H9 (cell line): ENCODE results near the gene LRP8. TPM values are rescaled to one million over a fixed set of nuclear protein-coding genes. Genes with fewer than 3 reads are reported as not detected.

Source experiments
- DNase-seq: peaks from one replicate; pipeline ENCODE4 v3.0.0-alpha.2; 2017
- H2AFZ ChIP-seq: one replicate; pipeline ENCODE4 v1.6.1; 2013; ENCODE audit warnings: mild to moderate bottlenecking, low read length, control low read depth, moderate library complexity
- H2AK5ac ChIP-seq: 2 replicates; pipeline ENCODE4 v1.6.1; 2013; ENCODE audit warnings: low read length, control low read depth, mixed read lengths; ENCODE audit not compliant: insufficient read length
- H2BK120ac ChIP-seq: one replicate; pipeline ENCODE4 v1.6.1; 2013; ENCODE audit warnings: low read depth, mild to moderate bottlenecking, low read length, control low read depth, inconsistent platforms; ENCODE audit not compliant: poor library complexity, severe bottlenecking
- H2BK12ac ChIP-seq: 2 replicates; pipeline ENCODE4 v1.6.1; 2013; ENCODE audit warnings: low read length, control low read depth, mixed read lengths, low read depth; ENCODE audit not compliant: insufficient read length
- H2BK15ac ChIP-seq: 2 replicates; pipeline ENCODE4 v1.6.1; 2013; ENCODE audit warnings: low read depth, low read length, control low read depth
- H2BK20ac ChIP-seq: one replicate; pipeline ENCODE4 v1.6.1; 2013; ENCODE audit warnings: low read depth, mild to moderate bottlenecking, low read length, control low read depth, inconsistent platforms; ENCODE audit not compliant: poor library complexity, severe bottlenecking
- H2BK5ac ChIP-seq: 2 replicates; pipeline ENCODE4 v1.6.1; 2013; ENCODE audit warnings: low read length, control low read depth, mixed read lengths; ENCODE audit not compliant: insufficient read length
- H3K14ac ChIP-seq: 2 replicates; pipeline ENCODE4 v1.6.1; 2013; ENCODE audit warnings: low read length, control low read depth; ENCODE audit not compliant: insufficient read depth
- H3K18ac ChIP-seq: 2 replicates; pipeline ENCODE4 v1.6.1; 2013; ENCODE audit warnings: low read depth, mild to moderate bottlenecking, mixed read lengths, low read length, control low read depth; ENCODE audit not compliant: insufficient read length
- H3K23ac ChIP-seq: 2 replicates; pipeline ENCODE4 v1.6.1; 2013; ENCODE audit warnings: low read length, control low read depth, mixed read lengths, low read depth; ENCODE audit not compliant: insufficient read length
- H3K23me2 ChIP-seq: 2 replicates; pipeline ENCODE4 v1.6.1; 2013; ENCODE audit warnings: low read depth, mild to moderate bottlenecking, mixed read lengths, low read length, control low read depth; ENCODE audit not compliant: insufficient read length, poor library complexity, severe bottlenecking
- H3K27ac ChIP-seq: 2 replicates; pipeline ENCODE4 v1.5.1; 2013; ENCODE audit warnings: low read length, control low read depth, mixed read lengths, low read depth; ENCODE audit not compliant: insufficient read length
- H3K27me3 ChIP-seq: 2 replicates; pipeline ENCODE4 v1.6.1; 2013; ENCODE audit warnings: low read length, control low read depth, inconsistent platforms; ENCODE audit not compliant: insufficient read depth
- H3K4ac ChIP-seq: 2 replicates; pipeline ENCODE4 v1.6.1; 2013; ENCODE audit warnings: low read depth, mild to moderate bottlenecking, control low read depth, inconsistent platforms, low read length, moderate library complexity
- H3K4me1 ChIP-seq: 2 replicates; pipeline ENCODE4 v1.6.1; 2013; ENCODE audit warnings: low read length, control low read depth, inconsistent platforms; ENCODE audit not compliant: insufficient read depth
- H3K4me2 ChIP-seq: 2 replicates; pipeline ENCODE4 v1.6.1; 2013; ENCODE audit warnings: low read length, control low read depth, mixed read lengths; ENCODE audit not compliant: insufficient read length, insufficient read depth
- H3K56ac ChIP-seq: 2 replicates; pipeline ENCODE4 v1.6.1; 2013; ENCODE audit warnings: low read depth, mild to moderate bottlenecking, mixed read lengths, low read length, control low read depth; ENCODE audit not compliant: insufficient read length
- H3K79me1 ChIP-seq: 2 replicates; pipeline ENCODE4 v1.6.1; 2013; ENCODE audit warnings: low read depth, mild to moderate bottlenecking, moderate library complexity, low read length, control low read depth, inconsistent platforms; ENCODE audit not compliant: insufficient read depth, poor library complexity, severe bottlenecking
- H3K79me2 ChIP-seq: 2 replicates; pipeline ENCODE4 v1.6.1; 2013; ENCODE audit warnings: low read length, control low read depth, inconsistent platforms; ENCODE audit not compliant: insufficient read depth
- H3K9ac ChIP-seq: 2 replicates; pipeline ENCODE4 v1.6.1; 2013; ENCODE audit warnings: low read length, control low read depth, mixed read lengths; ENCODE audit not compliant: insufficient read length; ENCODE audit errors: extremely low read depth
- H3K9me3 ChIP-seq: one replicate; pipeline ENCODE4 v1.6.1; 2013; ENCODE audit warnings: low read depth, low read length, inconsistent platforms; ENCODE audit not compliant: control insufficient read depth
- H3T11ph ChIP-seq: one replicate; pipeline ENCODE4 v1.6.1; 2013; ENCODE audit warnings: mild to moderate bottlenecking, low read length, control low read depth, inconsistent platforms
- H4K20me1 ChIP-seq: one replicate; pipeline ENCODE4 v1.6.1; 2013; ENCODE audit not compliant: control insufficient read depth, insufficient read length, insufficient read depth
- H4K5ac ChIP-seq: 2 replicates; pipeline ENCODE4 v1.6.1; 2013; ENCODE audit warnings: low read depth, mild to moderate bottlenecking, mixed read lengths, low read length, control low read depth; ENCODE audit not compliant: insufficient read length
- H4K8ac ChIP-seq: replicated peaks from 2 replicates; pipeline ENCODE4 v1.6.1; 2013; ENCODE audit warnings: low read length, control low read depth, mixed read lengths, low read depth; ENCODE audit not compliant: insufficient read length
- H4K91ac ChIP-seq: 2 replicates; pipeline ENCODE4 v1.6.1; 2013; ENCODE audit warnings: low read depth, mild to moderate bottlenecking, moderate library complexity, mixed read lengths, low read length, control low read depth; ENCODE audit not compliant: insufficient read length
- H3K27ac Mint-ChIP-seq, 3 experiments: 2 replicates in 2 of 3; 3 replicates in 1 of 3; pipeline ENCODE4 v1.8.0; 2020 to 2021; ENCODE audit warnings: mixed read lengths in 3 of 3, mild to moderate bottlenecking in 1 of 3, moderate library complexity in 1 of 3
- H3K27me3 Mint-ChIP-seq: 2 replicates; pipeline ENCODE4 v1.8.0; 2021; ENCODE audit warnings: low read depth, mild to moderate bottlenecking, moderate library complexity, mixed read lengths
- H3K36me3 Mint-ChIP-seq, 3 experiments: 2 replicates in 2 of 3; 3 replicates in 1 of 3; pipeline ENCODE4 v1.8.0; 2020 to 2021; ENCODE audit warnings: low read depth in 3 of 3, mixed read lengths in 3 of 3; ENCODE audit not compliant: insufficient read depth in 1 of 3
- H3K4me1 Mint-ChIP-seq, 2 experiments: 2 replicates each; pipeline ENCODE4 v1.8.0; 2020; ENCODE audit warnings: mixed read lengths in 2 of 2
- H3K4me3 Mint-ChIP-seq, 2 experiments: 2 replicates in 1 of 2; 3 replicates in 1 of 2; pipeline ENCODE4 v1.8.0; 2020 to 2021; ENCODE audit warnings: mild to moderate bottlenecking in 2 of 2, mixed read lengths in 2 of 2, moderate library complexity in 1 of 2
- H3K9me3 Mint-ChIP-seq, 2 experiments: 2 replicates in 1 of 2; 3 replicates in 1 of 2; pipeline ENCODE4 v1.8.0; 2020; ENCODE audit warnings: mild to moderate bottlenecking in 2 of 2, mixed read lengths in 2 of 2, moderate library complexity in 1 of 2
- WGBS: extraction: QIAGEN DNeasy Blood & Tissue Kit; methylation state at CpG from one replicate; pipeline ENCODE4 v1.1.7; 2013; ENCODE audit warnings: missing lambda C conversion rate, low lambda C conversion rate, mixed read lengths; ENCODE audit not compliant: insufficient read length; ENCODE audit errors: extremely low coverage; 5-methylcytosine and 5-hydroxymethylcytosine counted together
- total RNA-seq: library from RNA; stranded (reverse); gene quantifications from 2 replicates; pipeline ENCODE4 v1.2.1, GENCODE V29; 2021
- TF ChIP-seq, protein P1 (sequence below): fragments of 200-600 bp; sonication (generic); conservative IDR thresholded peaks from 3 replicates; pipeline ENCODE4 v1.8.0; 2021; ENCODE audit warnings: antibody characterized with exemption, mild to moderate bottlenecking

The LRP8 gene
- total RNA-seq, 1 experiment from 2014 or later, result 78.6 TPM

DNA sequence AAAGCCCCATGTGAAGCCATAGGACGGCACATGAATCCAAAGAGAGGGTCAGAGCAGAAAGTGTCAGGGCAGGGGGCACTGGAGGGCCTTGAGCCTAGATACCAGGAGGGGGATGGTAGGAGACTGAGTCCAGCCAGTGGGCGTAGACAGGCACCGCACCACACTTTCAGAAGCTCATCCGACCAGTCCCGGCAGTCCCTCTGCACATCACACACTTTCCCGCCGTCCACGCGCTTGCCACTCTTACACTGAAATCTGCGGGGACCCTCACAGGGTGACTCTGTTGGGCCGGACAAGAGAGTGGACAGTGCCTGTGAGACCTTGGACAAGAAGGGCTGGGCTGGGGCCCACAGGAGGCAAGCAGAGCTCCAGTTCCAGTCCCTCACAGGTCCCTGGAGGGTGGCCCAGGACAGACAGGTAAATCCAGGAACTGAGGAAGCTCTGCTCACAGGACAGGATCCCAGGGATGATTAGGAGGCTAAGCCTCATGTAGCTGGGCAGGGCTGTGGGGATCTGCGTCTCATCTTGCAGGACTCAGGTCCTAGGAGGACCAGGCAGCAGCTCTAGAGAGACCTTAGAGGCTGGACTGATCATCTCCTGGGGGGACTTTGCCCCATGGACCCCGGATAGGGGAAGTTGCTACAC is 53.2 kb downstream of the LRP8 start:
- Histone ChIP-seq H2AFZ (no peak overlapping the region), H3K9me3 (no peaks in the 10 kb centered on the region), H3K79me1 (no peaks in the 10 kb centered on the region), H3K4me2 (no peak overlapping the region), H2BK5ac (no peak overlapping the region), H4K8ac (no peak overlapping the region), H2BK120ac (no peak overlapping the region), H3K14ac (no peak overlapping the region), H4K5ac (no peak overlapping the region), H3K27ac (no peak overlapping the region), H2BK20ac (no peak overlapping the region), H3T11ph (no peak overlapping the region), H3K23ac (no peak overlapping the region), H3K18ac (no peak overlapping the region), H3K79me2 (no peaks in the 10 kb centered on the region), H3K4me1 (no peaks in the 10 kb centered on the region), H2BK15ac (no peak overlapping the region), H4K20me1 (no peaks in the 10 kb centered on the region), H3K9ac (no peak overlapping the region), H3K56ac (no peak overlapping the region), H3K23me2 (peaks cover 2% of the 10 kb centered on the region), H2AK5ac (no peak overlapping the region), H3K27me3 (no peaks in the 10 kb centered on the region), H4K91ac (no peak overlapping the region), H3K4ac (no peak overlapping the region), H2BK12ac (no peak overlapping the region)
- Mint-ChIP-seq H3K36me3 (peaks cover 47 to 82% (median 69%) of the 10 kb centered on the region in 3 experiments), H3K27me3 (no peaks in the 10 kb centered on the region; the same call in 1 of the 2 replicates), H3K4me3 (no peak overlapping the region), H3K4me1 (no peaks in the 10 kb centered on the region), H3K9me3 (no peaks in the 10 kb centered on the region), H3K27ac (peak overlapping the region in 2 of 3 experiments; percentile 34 to 91; a peak in 3 of 7 replicates)
- TF ChIP-seq, protein P1, sequence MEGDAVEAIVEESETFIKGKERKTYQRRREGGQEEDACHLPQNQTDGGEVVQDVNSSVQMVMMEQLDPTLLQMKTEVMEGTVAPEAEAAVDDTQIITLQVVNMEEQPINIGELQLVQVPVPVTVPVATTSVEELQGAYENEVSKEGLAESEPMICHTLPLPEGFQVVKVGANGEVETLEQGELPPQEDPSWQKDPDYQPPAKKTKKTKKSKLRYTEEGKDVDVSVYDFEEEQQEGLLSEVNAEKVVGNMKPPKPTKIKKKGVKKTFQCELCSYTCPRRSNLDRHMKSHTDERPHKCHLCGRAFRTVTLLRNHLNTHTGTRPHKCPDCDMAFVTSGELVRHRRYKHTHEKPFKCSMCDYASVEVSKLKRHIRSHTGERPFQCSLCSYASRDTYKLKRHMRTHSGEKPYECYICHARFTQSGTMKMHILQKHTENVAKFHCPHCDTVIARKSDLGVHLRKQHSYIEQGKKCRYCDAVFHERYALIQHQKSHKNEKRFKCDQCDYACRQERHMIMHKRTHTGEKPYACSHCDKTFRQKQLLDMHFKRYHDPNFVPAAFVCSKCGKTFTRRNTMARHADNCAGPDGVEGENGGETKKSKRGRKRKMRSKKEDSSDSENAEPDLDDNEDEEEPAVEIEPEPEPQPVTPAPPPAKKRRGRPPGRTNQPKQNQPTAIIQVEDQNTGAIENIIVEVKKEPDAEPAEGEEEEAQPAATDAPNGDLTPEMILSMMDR, result no peak
- WGBS, result no CpG with 5 or more reads among the region's 13 CpGs
- no peak for DNase-seq
